Measurements from ENCODE around the gene CORO2B.

Gene CORO2B

GRCh38 chr15:68735610-68736009 lies 156.8 kb downstream of the CORO2B start:
- TF ChIP-seq TOX (CRISPR knock-in tag; IDR thresholded peaks at IDR 0.05; ENCODE audit: borderline replicate concordance) (no peak), TCF4 (CRISPR knock-in tag; IDR thresholded peaks at IDR 0.05; ENCODE audit: borderline replicate concordance) (no peak), ZNF70 (CRISPR knock-in tag; IDR thresholded peaks at IDR 0.05) (no peak), BACH2 (CRISPR knock-in tag; IDR thresholded peaks at IDR 0.05; ENCODE audit: borderline replicate concordance) (no peak), PPARA (CRISPR knock-in tag; IDR thresholded peaks at IDR 0.05; ENCODE audit: borderline replicate concordance) (no peak), ISL1 (CRISPR knock-in tag; IDR thresholded peaks at IDR 0.05) (no peak), ARNTL (CRISPR knock-in tag; IDR thresholded peaks at IDR 0.05; ENCODE audit: borderline replicate concordance, low read depth) (no peak), ZC3H10 (CRISPR knock-in tag; IDR thresholded peaks at IDR 0.05) (no peak)
- TF ChIP-seq, protein P1, sequence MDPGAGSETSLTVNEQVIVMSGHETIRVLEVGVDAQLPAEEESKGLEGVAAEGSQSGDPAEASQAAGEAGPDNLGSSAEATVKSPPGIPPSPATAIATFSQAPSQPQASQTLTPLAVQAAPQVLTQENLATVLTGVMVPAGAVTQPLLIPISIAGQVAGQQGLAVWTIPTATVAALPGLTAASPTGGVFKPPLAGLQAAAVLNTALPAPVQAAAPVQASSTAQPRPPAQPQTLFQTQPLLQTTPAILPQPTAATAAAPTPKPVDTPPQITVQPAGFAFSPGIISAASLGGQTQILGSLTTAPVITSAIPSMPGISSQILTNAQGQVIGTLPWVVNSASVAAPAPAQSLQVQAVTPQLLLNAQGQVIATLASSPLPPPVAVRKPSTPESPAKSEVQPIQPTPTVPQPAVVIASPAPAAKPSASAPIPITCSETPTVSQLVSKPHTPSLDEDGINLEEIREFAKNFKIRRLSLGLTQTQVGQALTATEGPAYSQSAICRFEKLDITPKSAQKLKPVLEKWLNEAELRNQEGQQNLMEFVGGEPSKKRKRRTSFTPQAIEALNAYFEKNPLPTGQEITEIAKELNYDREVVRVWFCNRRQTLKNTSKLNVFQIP (CRISPR knock-in tag; IDR thresholded peaks at IDR 0.05; ENCODE audit: borderline replicate concordance, low read depth), result no peak

GRCh38 chr15:68739390-68740080 lies 160.7 kb downstream of the CORO2B start:
- TF ChIP-seq ZFP3 (CRISPR knock-in tag; IDR thresholded peaks at IDR 0.05), result no peak
- TF ChIP-seq TOX (CRISPR knock-in tag; IDR thresholded peaks at IDR 0.05; ENCODE audit: borderline replicate concordance), result no peak
- TF ChIP-seq CSDC2 (CRISPR knock-in tag; IDR thresholded peaks at IDR 0.05), result no peak
- no peak for TF ChIP-seq ESRRG (CRISPR knock-in tag; IDR thresholded peaks at IDR 0.05)
- ATAC-seq, result no peak; the same call in 2 of the 3 replicates

More at GRCh38 chr15:68735610-68736009, 156.8 kb downstream of the CORO2B start:
- ATAC-seq, result no peak

GRCh38 chr15:68743256-68743655 lies 164.5 kb downstream of the CORO2B start:
- no peak for TF ChIP-seq ZNF8 (CRISPR knock-in tag; IDR thresholded peaks at IDR 0.05)
- no peak for TF ChIP-seq ESRRG (CRISPR knock-in tag; IDR thresholded peaks at IDR 0.05)
- TF ChIP-seq, protein P1 (CRISPR knock-in tag; IDR thresholded peaks at IDR 0.05; ENCODE audit: borderline replicate concordance, low read depth), result no peak
- TF ChIP-seq RARB (CRISPR knock-in tag; IDR thresholded peaks at IDR 0.05), result no peak
- TF ChIP-seq ZFP3 (CRISPR knock-in tag; IDR thresholded peaks at IDR 0.05), result no peak
- no peak for TF ChIP-seq ZNF70 (CRISPR knock-in tag; IDR thresholded peaks at IDR 0.05)
- TF ChIP-seq ISL1 (CRISPR knock-in tag; IDR thresholded peaks at IDR 0.05), result no peak
- TF ChIP-seq TCF4 (CRISPR knock-in tag; IDR thresholded peaks at IDR 0.05; ENCODE audit: borderline replicate concordance), result no peak
- TF ChIP-seq GLIS3 (CRISPR knock-in tag; IDR thresholded peaks at IDR 0.05), result no peak
- TF ChIP-seq SNAI2 (CRISPR knock-in tag; IDR thresholded peaks at IDR 0.05), result no peak
- no peak for TF ChIP-seq TSHZ2 (CRISPR knock-in tag; IDR thresholded peaks at IDR 0.05)
- TF ChIP-seq, protein P2, sequence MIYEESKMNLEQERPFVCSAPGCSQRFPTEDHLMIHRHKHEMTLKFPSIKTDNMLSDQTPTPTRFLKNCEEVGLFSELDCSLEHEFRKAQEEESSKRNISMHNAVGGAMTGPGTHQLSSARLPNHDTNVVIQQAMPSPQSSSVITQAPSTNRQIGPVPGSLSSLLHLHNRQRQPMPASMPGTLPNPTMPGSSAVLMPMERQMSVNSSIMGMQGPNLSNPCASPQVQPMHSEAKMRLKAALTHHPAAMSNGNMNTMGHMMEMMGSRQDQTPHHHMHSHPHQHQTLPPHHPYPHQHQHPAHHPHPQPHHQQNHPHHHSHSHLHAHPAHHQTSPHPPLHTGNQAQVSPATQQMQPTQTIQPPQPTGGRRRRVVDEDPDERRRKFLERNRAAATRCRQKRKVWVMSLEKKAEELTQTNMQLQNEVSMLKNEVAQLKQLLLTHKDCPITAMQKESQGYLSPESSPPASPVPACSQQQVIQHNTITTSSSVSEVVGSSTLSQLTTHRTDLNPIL (CRISPR knock-in tag; IDR thresholded peaks at IDR 0.05; ENCODE audit: low read depth), result no peak
- TF ChIP-seq TOX (CRISPR knock-in tag; IDR thresholded peaks at IDR 0.05; ENCODE audit: borderline replicate concordance), result no peak
- no peak for TF ChIP-seq ZC3H10 (CRISPR knock-in tag; IDR thresholded peaks at IDR 0.05)
- no peak for TF ChIP-seq ARNTL (CRISPR knock-in tag; IDR thresholded peaks at IDR 0.05; ENCODE audit: borderline replicate concordance, low read depth)

DNA sequence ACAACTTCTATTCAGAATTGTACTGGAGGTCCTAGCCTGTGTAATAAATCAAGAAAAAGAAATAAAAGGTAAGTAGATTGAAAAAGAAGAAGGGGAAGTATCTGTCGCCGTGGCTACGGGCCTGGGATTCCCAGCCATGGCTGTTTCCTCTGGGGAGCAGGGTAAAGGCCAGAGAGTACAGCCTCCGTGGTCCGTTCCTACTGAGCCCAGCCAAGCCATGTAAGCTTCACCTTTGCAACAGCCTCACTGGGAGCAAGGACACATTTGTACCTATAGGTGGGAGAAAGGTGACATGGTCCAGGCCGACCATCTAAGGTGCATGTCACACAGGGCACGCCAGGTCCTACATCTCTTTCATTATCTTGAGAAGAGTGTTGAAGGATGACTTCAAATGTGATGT lies 170.6 kb downstream of the CORO2B start:
- ATAC-seq, result no peak
- no peak for TF ChIP-seq TOX (CRISPR knock-in tag; IDR thresholded peaks at IDR 0.05; ENCODE audit: borderline replicate concordance)
- TF ChIP-seq RARB (CRISPR knock-in tag; IDR thresholded peaks at IDR 0.05), result no peak
- TF ChIP-seq TSHZ2 (CRISPR knock-in tag; IDR thresholded peaks at IDR 0.05), result no peak
- no peak for TF ChIP-seq PPARA (CRISPR knock-in tag; IDR thresholded peaks at IDR 0.05; ENCODE audit: borderline replicate concordance)
- TF ChIP-seq ARNTL (CRISPR knock-in tag; IDR thresholded peaks at IDR 0.05; ENCODE audit: borderline replicate concordance, low read depth), result no peak
- no peak for TF ChIP-seq ZFP30 (CRISPR knock-in tag; IDR thresholded peaks at IDR 0.05)
- TF ChIP-seq ZNF565 (CRISPR knock-in tag; conservative IDR thresholded peaks at IDR 0.05; ENCODE audit: low read depth), result no peak
- TF ChIP-seq ESRRG (CRISPR knock-in tag; IDR thresholded peaks at IDR 0.05), result no peak
- TF ChIP-seq, protein P1 (CRISPR knock-in tag; IDR thresholded peaks at IDR 0.05; ENCODE audit: borderline replicate concordance, low read depth), result no peak
- TF ChIP-seq OSR1 (CRISPR knock-in tag; IDR thresholded peaks at IDR 0.05), result no peak
- TF ChIP-seq ZFP3 (CRISPR knock-in tag; IDR thresholded peaks at IDR 0.05), result no peak
- no peak for TF ChIP-seq ISL1 (CRISPR knock-in tag; IDR thresholded peaks at IDR 0.05)
- TF ChIP-seq ZNF8 (CRISPR knock-in tag; IDR thresholded peaks at IDR 0.05), result no peak
- no peak for TF ChIP-seq CSDC2 (CRISPR knock-in tag; IDR thresholded peaks at IDR 0.05)
- no peak for TF ChIP-seq ZC3H10 (CRISPR knock-in tag; IDR thresholded peaks at IDR 0.05)
- TF ChIP-seq BACH2 (CRISPR knock-in tag; IDR thresholded peaks at IDR 0.05; ENCODE audit: borderline replicate concordance), result no peak

More at GRCh38 chr15:68743256-68743655, 164.5 kb downstream of the CORO2B start:
- ATAC-seq, result no peak

All from SK-N-SH treated with all-trans-retinoic acid at 6 μM for 48 hours (cell line).